HCT116 (cell line): Measurements from ENCODE around the gene FERD3L. TPM values are rescaled to one million over a fixed set of nuclear protein-coding genes. Genes with fewer than 3 reads are reported as not detected.

Experiments used
- ATAC-seq: fragments of 200-7000 bp; cut with Tn5 transposase; 2 replicates; pipeline ENCODE4 v1.9.1; 2020; ENCODE audit warnings: mild to moderate bottlenecking, moderate library complexity
- BruUV-seq: library from RNA; stranded (reverse); fragments of 400-500 nt; replicated peaks from 2 replicates; lab custom pipeline; 2021; lab: Mats Ljungman, UMichigan
- CTCF ChIA-PET: fragments of 300-600 bp; sonication (Branson Sonifier 250); formaldehyde crosslinking; loops from one replicate; lab custom pipeline; 2021; ENCODE audit warnings: antibody characterized with exemption; lab: Charles Lee
- POLR2A ChIA-PET: fragments of 300-600, 350-600 bp; sonication (Branson Sonifier 250); formaldehyde crosslinking; loops from one replicate; lab custom pipeline; 2021; ENCODE audit warnings: antibody characterized with exemption; lab: Charles Lee
- RAD21 ChIA-PET, 2 experiments: fragments of 300-600 bp; sonication (Branson Sonifier 250); formaldehyde crosslinking; loops; one replicate each; lab custom pipeline; 2023; ENCODE audit warnings: low total read pairs in 2 of 2; ENCODE audit not compliant: uncharacterized antibody in 2 of 2, unreplicated experiment in 2 of 2, low non-redundant PET in 1 of 2; lab: Charles Lee
- DNase-seq: peaks from one replicate; pipeline ENCODE4 v3.0.0-alpha.2; 2010; ENCODE audit warnings: low read depth, low spot score
- H2AFZ ChIP-seq: fragments of 200-600 bp; shearing (Covaris generic), sonication (generic); 2 replicates; pipeline ENCODE4 v1.6.1; 2017; ENCODE audit warnings: low read depth, mixed run types, mixed read lengths, antibody characterized with exemption, low read length; ENCODE audit not compliant: poor library complexity, severe bottlenecking
- H3K27ac ChIP-seq: 2 replicates; pipeline ENCODE4 v1.5.1; 2012; ENCODE audit warnings: low read depth, low read length
- H3K27me3 ChIP-seq: fragments of 200-600 bp; sonication (generic); 2 replicates; pipeline ENCODE4 v1.6.1; 2016; ENCODE audit warnings: mixed run types, low read length, mixed read lengths; ENCODE audit not compliant: insufficient read depth
- H3K36me3 ChIP-seq, 2 experiments: fragments of 200-500 bp in 1 of 2; fragments of 200-600 bp in 1 of 2; sonication (Bioruptor generic) in 1 of 2; sonication (generic) in 1 of 2; 2 replicates each; pipeline versions ENCODE4 v1.5.1 to v1.6.1; 2014 to 2016; ENCODE audit warnings: low read length in 2 of 2, inconsistent platforms in 1 of 2, mixed read lengths in 1 of 2, mixed run types in 1 of 2; ENCODE audit not compliant: insufficient read depth in 2 of 2, control insufficient read depth in 1 of 2
- H3K4me1 ChIP-seq, 2 experiments: fragments of 200-600 bp in 1 of 2; sonication (generic) in 1 of 2; 2 replicates each; pipeline versions ENCODE4 v1.5.1 to v1.6.1; 2012 to 2017; ENCODE audit warnings: low read length in 2 of 2, inconsistent platforms in 1 of 2, mild to moderate bottlenecking in 1 of 2, mixed read lengths in 1 of 2, mixed run types in 1 of 2, moderate library complexity in 1 of 2; ENCODE audit not compliant: insufficient read depth in 2 of 2, control insufficient read depth in 1 of 2
- H3K4me2 ChIP-seq: fragments of 200-600 bp; sonication (generic); 2 replicates; pipeline ENCODE4 v1.6.1; 2017; ENCODE audit warnings: mixed run types, low read length, mixed read lengths
- H3K4me3 ChIP-seq, 2 experiments: fragments of 200-600 bp in 1 of 2; sonication (generic) in 1 of 2; replicated peaks in 1 of 2; 2 replicates each; pipeline ENCODE4 v1.5.1; 2011 to 2016; ENCODE audit warnings: low read length in 2 of 2, control low read depth in 1 of 2, low read depth in 1 of 2, mild to moderate bottlenecking in 1 of 2, mixed read lengths in 1 of 2, mixed run types in 1 of 2
- H3K79me2 ChIP-seq: fragments of 200-600 bp; sonication (generic); 2 replicates; pipeline ENCODE4 v1.6.1; 2017; ENCODE audit warnings: mild to moderate bottlenecking, mixed run types, low read length, moderate library complexity, mixed read lengths; ENCODE audit not compliant: insufficient read depth
- H3K9ac ChIP-seq: fragments of 200-600 bp; sonication (generic); 2 replicates; pipeline ENCODE4 v1.6.1; 2016; ENCODE audit warnings: low read length, mixed read lengths
- H3K9me2 ChIP-seq: fragments of 200-600 bp; sonication (generic), shearing (Covaris generic); 2 replicates; pipeline ENCODE4 v1.6.1; 2017; ENCODE audit warnings: mixed run types, mild to moderate bottlenecking, moderate library complexity; ENCODE audit not compliant: insufficient read depth
- H3K9me3 ChIP-seq, 2 experiments: fragments of 200-500 bp in 1 of 2; fragments of 200-600 bp in 1 of 2; sonication (Bioruptor generic) in 1 of 2; sonication (generic) in 1 of 2; 2 replicates each; pipeline ENCODE4 v1.6.1; 2014 to 2017; ENCODE audit warnings: low read length in 2 of 2, mixed read lengths in 2 of 2, inconsistent platforms in 1 of 2, low read depth in 1 of 2, mild to moderate bottlenecking in 1 of 2, mixed run types in 1 of 2, moderate library complexity in 1 of 2; ENCODE audit not compliant: control insufficient read depth in 1 of 2, insufficient read depth in 1 of 2
- H4K20me1 ChIP-seq: fragments of 200-600 bp; sonication (generic), shearing (Covaris generic); 2 replicates; pipeline ENCODE4 v1.6.1; 2017; ENCODE audit warnings: mixed run types, mild to moderate bottlenecking, moderate library complexity; ENCODE audit not compliant: insufficient read depth
- EZH2 ChIP-seq: fragments of 200-600 bp; sonication (generic); IDR thresholded peaks from 2 replicates; pipeline ENCODE4 v1.6.1; 2017; ENCODE audit warnings: antibody characterized with exemption, mixed run types
- JUND ChIP-seq: IDR thresholded peaks from 2 replicates; pipeline ENCODE4 v1.6.1; 2012
- POLR2AphosphoS5 ChIP-seq: IDR thresholded peaks from 2 replicates; pipeline ENCODE4 v1.6.1; 2011; ENCODE audit warnings: mild to moderate bottlenecking, low read depth, low read length, moderate library complexity
- SIN3A ChIP-seq: IDR thresholded peaks from 2 replicates; pipeline ENCODE4 v1.6.1; 2012; ENCODE audit warnings: low read depth
- SP1 ChIP-seq: IDR thresholded peaks from 2 replicates; pipeline ENCODE4 v1.6.1; 2012; ENCODE audit warnings: low read depth
- TCF7L2 ChIP-seq: IDR thresholded peaks from 2 replicates; pipeline ENCODE4 v1.7.0; 2011; ENCODE audit warnings: borderline replicate concordance, inconsistent platforms; ENCODE audit not compliant: insufficient read depth, insufficient read length; ENCODE audit errors: extremely low read depth
- ZFX ChIP-seq: fragments of 450-650 bp; IDR thresholded peaks from 2 replicates; pipeline ENCODE4 v1.6.1; 2017
- ZNF274 ChIP-seq: fragments of 200-500 bp; sonication (Bioruptor generic); IDR thresholded peaks from 2 replicates; pipeline ENCODE4 v1.6.1; 2014; ENCODE audit warnings: mild to moderate bottlenecking, low read depth, low read length, inconsistent platforms
- intact Hi-C: fragments of 100-400 bp; cut with micrococcal nuclease; formaldehyde crosslinking; loops from 2 replicates; pipeline ENCODE4 v1.10.0; 2022
- total RNA-seq: library from RNA; stranded (reverse); gene quantifications from one replicate; pipeline ENCODE4 v1.2.1, GENCODE V29; 2021; ENCODE audit not compliant: unreplicated experiment
- TF ChIP-seq, protein P1 (sequence below): IDR thresholded peaks from 2 replicates; pipeline ENCODE4 v1.6.1; 2012; ENCODE audit warnings: low read depth

The FERD3L gene
- total RNA-seq, 1 experiment from 2014 or later: not detected

GRCh38 chr7:19113855-19114550, 31.2 kb downstream of the FERD3L start:
- Histone ChIP-seq H3K79me2 (no peaks in the 10 kb centered on the region), H3K27ac (no peak overlapping the region), H3K9me2 (no peaks in the 10 kb centered on the region), H3K9me3 (no peaks in the 10 kb centered on the region)
- no TSS peak for BruUV-seq
- ChIA-PET RAD21 (no interaction called here), CTCF (no interaction called here)
- no peak for TF ChIP-seq TCF7L2
- TF ChIP-seq ZFX: no peak
- TF ChIP-seq EZH2: no peak
- TF ChIP-seq, protein P1, sequence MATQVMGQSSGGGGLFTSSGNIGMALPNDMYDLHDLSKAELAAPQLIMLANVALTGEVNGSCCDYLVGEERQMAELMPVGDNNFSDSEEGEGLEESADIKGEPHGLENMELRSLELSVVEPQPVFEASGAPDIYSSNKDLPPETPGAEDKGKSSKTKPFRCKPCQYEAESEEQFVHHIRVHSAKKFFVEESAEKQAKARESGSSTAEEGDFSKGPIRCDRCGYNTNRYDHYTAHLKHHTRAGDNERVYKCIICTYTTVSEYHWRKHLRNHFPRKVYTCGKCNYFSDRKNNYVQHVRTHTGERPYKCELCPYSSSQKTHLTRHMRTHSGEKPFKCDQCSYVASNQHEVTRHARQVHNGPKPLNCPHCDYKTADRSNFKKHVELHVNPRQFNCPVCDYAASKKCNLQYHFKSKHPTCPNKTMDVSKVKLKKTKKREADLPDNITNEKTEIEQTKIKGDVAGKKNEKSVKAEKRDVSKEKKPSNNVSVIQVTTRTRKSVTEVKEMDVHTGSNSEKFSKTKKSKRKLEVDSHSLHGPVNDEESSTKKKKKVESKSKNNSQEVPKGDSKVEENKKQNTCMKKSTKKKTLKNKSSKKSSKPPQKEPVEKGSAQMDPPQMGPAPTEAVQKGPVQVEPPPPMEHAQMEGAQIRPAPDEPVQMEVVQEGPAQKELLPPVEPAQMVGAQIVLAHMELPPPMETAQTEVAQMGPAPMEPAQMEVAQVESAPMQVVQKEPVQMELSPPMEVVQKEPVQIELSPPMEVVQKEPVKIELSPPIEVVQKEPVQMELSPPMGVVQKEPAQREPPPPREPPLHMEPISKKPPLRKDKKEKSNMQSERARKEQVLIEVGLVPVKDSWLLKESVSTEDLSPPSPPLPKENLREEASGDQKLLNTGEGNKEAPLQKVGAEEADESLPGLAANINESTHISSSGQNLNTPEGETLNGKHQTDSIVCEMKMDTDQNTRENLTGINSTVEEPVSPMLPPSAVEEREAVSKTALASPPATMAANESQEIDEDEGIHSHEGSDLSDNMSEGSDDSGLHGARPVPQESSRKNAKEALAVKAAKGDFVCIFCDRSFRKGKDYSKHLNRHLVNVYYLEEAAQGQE: no peak
- no peak for TF ChIP-seq JUND
- TF ChIP-seq SIN3A: no peak
- TF ChIP-seq ZNF274: no peak
- TF ChIP-seq SP1: no peak
- no peak for TF ChIP-seq POLR2AphosphoS5
- TF ChIP-seq, all 23 proteins: peak for 0
- Histone ChIP-seq H3K4me3 (no peak overlapping the region), H4K20me1 (no peaks in the 10 kb centered on the region), H3K36me3 (no peaks in the 10 kb centered on the region), H3K27me3 (no peaks in the 10 kb centered on the region), H2AFZ (no peak overlapping the region), H3K4me2 (no peak overlapping the region), H3K4me1 (peaks cover 0 to 5% of the 10 kb centered on the region in 2 experiments; a peak in 1 of 4 replicates), H3K9ac (no peak overlapping the region)
- intact Hi-C loops: no loop called here
- POLR2A ChIA-PET: no interaction called here
- ATAC-seq (no peak), DNase-seq (no peak)
